OCI-LY7 (cell line): Measurements from ENCODE around the gene PTH1R. TPM values are rescaled to one million over a fixed set of nuclear protein-coding genes. Genes with fewer than 3 reads are reported as not detected.

ENCODE experiments used
- BruUV-seq: library from RNA; stranded (reverse); fragments of 400-500 nt; replicated peaks from 2 replicates; lab custom pipeline; 2021; lab: Mats Ljungman, UMichigan
- CTCF ChIA-PET: fragments of 300-600 bp; sonication (Branson Sonifier 250); formaldehyde crosslinking; loops from one replicate; lab custom pipeline; 2022; ENCODE audit warnings: antibody characterized with exemption; ENCODE audit not compliant: unreplicated experiment; lab: Charles Lee
- POLR2A ChIA-PET: fragments of 300-600 bp; sonication (Branson Sonifier 250); formaldehyde crosslinking; loops from one replicate; lab custom pipeline; 2022; ENCODE audit warnings: antibody characterized with exemption; lab: Charles Lee
- DNase-seq: peaks from one replicate; pipeline ENCODE4 v3.0.0-alpha.2; 2015; ENCODE audit warnings: low spot score
- H2AFZ ChIP-seq: fragments of 200-600 bp; sonication (generic), shearing (Covaris generic); 2 replicates; pipeline ENCODE4 v1.6.1; 2014; ENCODE audit warnings: mild to moderate bottlenecking, antibody characterized with exemption, low read length, moderate library complexity
- H3K27ac ChIP-seq: fragments of 200-600 bp; sonication (generic); 2 replicates; pipeline ENCODE4 v1.5.1; 2014; ENCODE audit warnings: mixed run types, low read depth, mild to moderate bottlenecking, moderate library complexity, low read length, inconsistent platforms; ENCODE audit not compliant: poor library complexity, severe bottlenecking
- H3K36me3 ChIP-seq: fragments of 200-600 bp; sonication (generic); 2 replicates; pipeline ENCODE4 v1.6.1; 2014; ENCODE audit warnings: mild to moderate bottlenecking, antibody characterized with exemption, low read length, moderate library complexity, mixed read lengths; ENCODE audit not compliant: insufficient read depth
- H3K4me1 ChIP-seq: fragments of 200-600 bp; sonication (generic); 2 replicates; pipeline ENCODE4 v1.5.1; 2014; ENCODE audit warnings: mild to moderate bottlenecking, low read length; ENCODE audit not compliant: insufficient read depth, poor library complexity, severe bottlenecking
- H3K4me2 ChIP-seq: fragments of 200-600 bp; sonication (generic); 2 replicates; pipeline ENCODE4 v1.6.1; 2014; ENCODE audit warnings: mild to moderate bottlenecking, low read length
- H3K4me3 ChIP-seq: fragments of 200-600 bp; sonication (generic); 2 replicates; pipeline ENCODE4 v1.5.1; 2014; ENCODE audit warnings: mild to moderate bottlenecking, low read depth, low read length; ENCODE audit not compliant: poor library complexity, severe bottlenecking
- H3K79me2 ChIP-seq: fragments of 200-600 bp; sonication (generic); 2 replicates; pipeline ENCODE4 v1.6.1; 2016; ENCODE audit warnings: low read depth, mild to moderate bottlenecking, low read length, moderate library complexity, mixed read lengths; ENCODE audit not compliant: insufficient read depth
- H3K9me2 ChIP-seq: fragments of 200-600 bp; sonication (generic); 2 replicates; pipeline ENCODE4 v1.6.1; 2016; ENCODE audit warnings: mild to moderate bottlenecking, low read length, mixed read lengths; ENCODE audit not compliant: insufficient read depth
- H3K9me3 ChIP-seq: fragments of 200-600 bp; sonication (generic); 2 replicates; pipeline ENCODE4 v1.6.1; 2014; ENCODE audit warnings: mild to moderate bottlenecking, mixed run types, low read length, mixed read lengths
- H4K20me1 ChIP-seq: fragments of 200-600 bp; sonication (generic); 2 replicates; pipeline ENCODE4 v1.6.1; 2014; ENCODE audit warnings: mild to moderate bottlenecking, antibody characterized with exemption, low read length, moderate library complexity, mixed read lengths; ENCODE audit not compliant: insufficient read depth
- EZH2phosphoT487 ChIP-seq: fragments of 200-600 bp; sonication (generic); IDR thresholded peaks from 2 replicates; pipeline ENCODE4 v1.6.1; 2018; ENCODE audit warnings: low read depth, borderline replicate concordance, mild to moderate bottlenecking, mixed run types, antibody characterized with exemption, low read length, moderate library complexity, mixed read lengths
- intact Hi-C: fragments of 100-400 bp; cut with micrococcal nuclease; formaldehyde crosslinking; loops from one replicate; pipeline ENCODE4 v1.10.0; 2022; ENCODE audit not compliant: unreplicated experiment
- total RNA-seq, 2 experiments: library from RNA; depleted of rRNA in 1 of 2; stranded (reverse); fragments of >200 nt in 1 of 2; shearing (Covaris generic) in 1 of 2; gene quantifications; 2 replicates each; pipeline ENCODE4 v1.2.3, GENCODE V29; 2014 to 2022
- TF ChIP-seq, protein P1 (sequence below): fragments of 200-600 bp; sonication (generic); conservative IDR thresholded peaks from 2 replicates; pipeline ENCODE4 v1.5.1; 2014; ENCODE audit warnings: mild to moderate bottlenecking, antibody characterized with exemption, low read length, moderate library complexity, mixed read lengths

PTH1R gene
- total RNA-seq, 2 experiments from 2014 or later = not detected

DNA sequence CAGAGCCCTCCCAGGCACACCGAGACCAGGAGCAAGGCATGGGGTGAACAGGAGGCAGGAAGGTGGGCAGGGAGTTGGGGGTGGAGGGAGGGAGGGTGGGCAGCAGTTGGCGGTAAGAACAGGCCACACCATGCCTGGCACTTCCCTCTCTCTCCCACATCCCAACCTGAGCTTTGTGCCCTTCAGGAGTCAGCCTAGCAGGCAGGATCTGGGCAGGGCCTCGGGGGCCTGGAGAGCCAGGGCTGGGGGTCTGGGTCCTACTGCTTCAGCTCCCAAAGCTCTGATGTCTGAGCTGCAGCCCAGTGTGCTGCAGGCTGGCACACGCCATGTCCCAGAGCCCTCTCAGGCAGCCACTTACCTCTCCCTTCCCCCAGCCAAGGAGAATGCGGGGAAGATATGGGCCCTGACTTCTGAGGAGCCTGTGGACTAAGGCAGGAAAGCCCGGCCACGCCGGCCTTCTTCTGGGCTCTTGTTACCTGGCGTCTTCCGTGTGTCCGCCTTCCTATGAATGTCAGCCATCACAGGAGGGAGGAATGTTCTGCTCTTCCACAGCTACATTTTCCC, 11.4 kb upstream of the PTH1R start:
- ChIA-PET CTCF (no interaction called here), POLR2A (interaction anchor here (0.6 kb wide), 1 partner anchor 58 kb away, joined by 4 read pairs; no protein-coding TSS in a partner anchor)
- H3K9me2 ChIP-seq = no peaks in the 10 kb centered on the region
- H2AFZ ChIP-seq = no peak overlapping the region
- H3K36me3 ChIP-seq = no peaks in the 10 kb centered on the region
- intact Hi-C loops = loop anchor here (1.0 to 2.0 kb wide), 3 partner anchors 29 to 505 kb away; no protein-coding TSS in a partner anchor
- no peak overlapping the region for H3K27ac ChIP-seq
- H3K9me3 ChIP-seq = no peaks in the 10 kb centered on the region
- H3K4me3 ChIP-seq = no peak overlapping the region
- no peaks in the 10 kb centered on the region for H3K4me1 ChIP-seq
- BruUV-seq = no TSS peak
- H3K4me2 ChIP-seq = no peak overlapping the region
- no peaks in the 10 kb centered on the region for H3K79me2 ChIP-seq
- no peak for DNase-seq
- H4K20me1 ChIP-seq = no peaks in the 10 kb centered on the region
- TF ChIP-seq EZH2phosphoT487 = no peak
- TF ChIP-seq, protein P1, sequence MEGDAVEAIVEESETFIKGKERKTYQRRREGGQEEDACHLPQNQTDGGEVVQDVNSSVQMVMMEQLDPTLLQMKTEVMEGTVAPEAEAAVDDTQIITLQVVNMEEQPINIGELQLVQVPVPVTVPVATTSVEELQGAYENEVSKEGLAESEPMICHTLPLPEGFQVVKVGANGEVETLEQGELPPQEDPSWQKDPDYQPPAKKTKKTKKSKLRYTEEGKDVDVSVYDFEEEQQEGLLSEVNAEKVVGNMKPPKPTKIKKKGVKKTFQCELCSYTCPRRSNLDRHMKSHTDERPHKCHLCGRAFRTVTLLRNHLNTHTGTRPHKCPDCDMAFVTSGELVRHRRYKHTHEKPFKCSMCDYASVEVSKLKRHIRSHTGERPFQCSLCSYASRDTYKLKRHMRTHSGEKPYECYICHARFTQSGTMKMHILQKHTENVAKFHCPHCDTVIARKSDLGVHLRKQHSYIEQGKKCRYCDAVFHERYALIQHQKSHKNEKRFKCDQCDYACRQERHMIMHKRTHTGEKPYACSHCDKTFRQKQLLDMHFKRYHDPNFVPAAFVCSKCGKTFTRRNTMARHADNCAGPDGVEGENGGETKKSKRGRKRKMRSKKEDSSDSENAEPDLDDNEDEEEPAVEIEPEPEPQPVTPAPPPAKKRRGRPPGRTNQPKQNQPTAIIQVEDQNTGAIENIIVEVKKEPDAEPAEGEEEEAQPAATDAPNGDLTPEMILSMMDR = no peak

DNA sequence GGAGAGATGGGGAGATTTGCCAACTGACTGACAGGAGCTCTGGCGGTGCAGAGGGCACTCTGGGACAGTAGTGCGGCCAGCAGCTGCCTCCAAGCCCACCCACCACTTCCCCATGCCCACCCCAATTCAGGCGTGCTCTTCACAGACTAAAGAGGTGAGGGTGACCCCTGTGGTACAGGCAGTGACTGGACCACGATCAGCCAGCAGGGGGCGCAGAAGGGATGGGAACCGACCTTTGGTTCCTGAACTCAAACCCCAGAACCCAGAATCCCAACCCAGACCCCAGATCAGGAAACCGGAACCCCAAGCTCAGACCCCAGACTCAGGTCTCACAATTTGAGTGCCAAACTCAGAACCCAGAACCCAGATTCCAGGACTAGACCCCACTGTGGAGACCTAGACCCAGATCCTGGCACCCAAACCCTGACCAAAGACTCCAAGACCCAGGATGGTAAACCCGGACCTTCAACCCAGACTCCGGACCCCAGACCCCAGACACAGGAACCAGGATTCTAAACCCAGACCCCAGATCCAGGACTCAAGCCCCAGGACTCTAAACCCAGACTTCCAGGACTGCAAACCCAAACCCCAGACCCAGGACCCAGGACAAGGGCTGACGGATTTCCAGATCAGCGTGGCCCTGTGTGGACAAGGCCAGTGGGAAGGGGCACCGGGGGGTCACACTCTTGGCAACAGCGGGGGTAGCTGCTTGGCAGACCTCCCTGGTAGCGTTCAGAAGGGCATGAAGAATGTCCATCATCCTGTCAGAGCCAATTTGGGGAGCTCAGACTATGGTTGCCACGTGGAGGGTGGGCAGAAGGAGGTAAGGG, 10.6 kb upstream of the PTH1R start:
- DNase-seq = peak; percentile 69
- intact Hi-C loops = loop anchor here (1.0 to 2.0 kb wide), 3 partner anchors 28 to 504 kb away; no protein-coding TSS in a partner anchor
- Histone ChIP-seq H3K4me1 (no peaks in the 10 kb centered on the region), H3K4me2 (no peak overlapping the region), H3K4me3 (no peak overlapping the region), H3K9me2 (no peaks in the 10 kb centered on the region), H3K9me3 (no peaks in the 10 kb centered on the region), H3K79me2 (no peaks in the 10 kb centered on the region), H3K27ac (no peak overlapping the region), H2AFZ (no peak overlapping the region), H3K36me3 (no peaks in the 10 kb centered on the region), H4K20me1 (no peaks in the 10 kb centered on the region)
- no TSS peak for BruUV-seq
- TF ChIP-seq, protein P1 = peak; percentile 95
- no peak for TF ChIP-seq EZH2phosphoT487
- ChIA-PET POLR2A (no interaction called here), CTCF (no interaction called here)

DNA sequence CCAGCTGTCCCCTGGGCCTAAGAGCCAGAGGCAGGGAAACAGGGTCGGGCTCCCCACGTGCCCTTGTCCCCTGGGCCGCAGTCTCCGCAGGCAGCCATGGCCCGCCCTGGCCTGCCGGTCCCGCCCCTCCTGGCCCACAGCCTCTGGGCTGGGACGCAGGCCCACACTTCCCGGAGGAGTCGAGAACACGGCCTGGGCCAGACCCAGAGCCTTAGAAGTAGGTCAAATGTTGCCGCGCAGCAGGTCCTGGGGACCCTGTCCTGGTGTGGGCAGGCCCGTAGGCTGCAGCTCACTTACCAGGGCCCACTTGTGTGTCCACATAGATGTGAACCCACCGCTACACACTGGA, 10.0 kb upstream of the PTH1R start:
- Histone ChIP-seq H3K4me3 (no peak overlapping the region), H3K79me2 (no peaks in the 10 kb centered on the region), H3K9me2 (no peaks in the 10 kb centered on the region), H3K9me3 (no peaks in the 10 kb centered on the region), H3K27ac (no peak overlapping the region), H3K4me2 (no peak overlapping the region), H2AFZ (no peak overlapping the region), H3K36me3 (no peaks in the 10 kb centered on the region), H4K20me1 (no peaks in the 10 kb centered on the region), H3K4me1 (no peaks in the 10 kb centered on the region)
- intact Hi-C loops = loop anchor here (2.0 kb wide), 1 partner anchor 503 kb away; no protein-coding TSS in a partner anchor
- no TSS peak for BruUV-seq
- POLR2A ChIA-PET = no interaction called here
- no peak for TF ChIP-seq EZH2phosphoT487
- TF ChIP-seq, protein P1 = no peak
- CTCF ChIA-PET = no interaction called here
- no peak for DNase-seq
